Measurements from ENCODE around the gene MBD3L3. TPM values are rescaled to one million over a fixed set of nuclear protein-coding genes. Genes with fewer than 3 reads are reported as not detected.
"Not testable (repeated sequence)": the region's sequence is repeated elsewhere in the genome, so short reads cannot be mapped to it uniquely, and the experiment has no call there.

MBD3L3 gene
- total RNA-seq, result not detected in 2 replicates
- long read RNA-seq, result 0 reads

DNA sequence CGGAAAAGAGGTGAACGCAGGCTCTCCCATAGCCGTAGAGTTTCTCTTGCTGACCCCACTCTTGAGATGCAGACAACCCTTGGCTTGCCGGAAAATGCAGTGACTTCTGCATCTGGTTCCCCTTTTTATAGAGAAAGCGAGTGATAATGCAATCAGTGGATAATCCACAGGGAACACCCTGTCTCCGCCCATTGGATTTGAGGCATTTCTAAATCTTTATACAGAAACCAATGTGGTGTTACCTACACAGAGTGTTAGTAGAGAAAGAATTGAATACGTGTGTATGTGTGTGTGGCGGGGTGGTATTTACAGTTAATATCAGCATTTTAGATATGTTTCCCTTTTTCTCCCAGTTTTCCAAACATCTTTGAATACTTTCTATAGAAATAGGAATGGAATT is at the start of gene MBD3L3:
Gene MBD3L3 (minus strand): TSS at position 101 of the 400 bp plus-strand sequence. CDS start 71 bp downstream, at position 30.
- H3K27ac Mint-ChIP-seq (ENCODE audit: unreplicated experiment); H3K9me3 Mint-ChIP-seq; H3K4me1 Mint-ChIP-seq; H3K4me3 Mint-ChIP-seq; H3K27me3 Mint-ChIP-seq (ENCODE audit: low read depth); DNase-seq (ENCODE audit: low read depth, low spot score); H3K36me3 Mint-ChIP-seq (ENCODE audit: low read depth): not testable (repeated sequence)

- no peaks in the 10 kb centered on the region for H3K36me3 Mint-ChIP-seq (ENCODE audit: low read depth)
- no peaks in the 10 kb centered on the region for H3K9me3 Mint-ChIP-seq
- peaks cover 4% of the 10 kb centered on the region for H3K27me3 Mint-ChIP-seq (ENCODE audit: low read depth)
- no peak overlapping the region for H3K27ac Mint-ChIP-seq (ENCODE audit: unreplicated experiment)
- H3K4me3 Mint-ChIP-seq, result no peak overlapping the region
- no peak for DNase-seq (ENCODE audit: low read depth, low spot score)
- TF ChIP-seq, protein P1, sequence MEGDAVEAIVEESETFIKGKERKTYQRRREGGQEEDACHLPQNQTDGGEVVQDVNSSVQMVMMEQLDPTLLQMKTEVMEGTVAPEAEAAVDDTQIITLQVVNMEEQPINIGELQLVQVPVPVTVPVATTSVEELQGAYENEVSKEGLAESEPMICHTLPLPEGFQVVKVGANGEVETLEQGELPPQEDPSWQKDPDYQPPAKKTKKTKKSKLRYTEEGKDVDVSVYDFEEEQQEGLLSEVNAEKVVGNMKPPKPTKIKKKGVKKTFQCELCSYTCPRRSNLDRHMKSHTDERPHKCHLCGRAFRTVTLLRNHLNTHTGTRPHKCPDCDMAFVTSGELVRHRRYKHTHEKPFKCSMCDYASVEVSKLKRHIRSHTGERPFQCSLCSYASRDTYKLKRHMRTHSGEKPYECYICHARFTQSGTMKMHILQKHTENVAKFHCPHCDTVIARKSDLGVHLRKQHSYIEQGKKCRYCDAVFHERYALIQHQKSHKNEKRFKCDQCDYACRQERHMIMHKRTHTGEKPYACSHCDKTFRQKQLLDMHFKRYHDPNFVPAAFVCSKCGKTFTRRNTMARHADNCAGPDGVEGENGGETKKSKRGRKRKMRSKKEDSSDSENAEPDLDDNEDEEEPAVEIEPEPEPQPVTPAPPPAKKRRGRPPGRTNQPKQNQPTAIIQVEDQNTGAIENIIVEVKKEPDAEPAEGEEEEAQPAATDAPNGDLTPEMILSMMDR (conservative IDR thresholded peaks at IDR 0.05), result no peak
- peaks cover 5% of the 10 kb centered on the region for H3K4me1 Mint-ChIP-seq
These were observed 48.5 kb upstream of the MBD3L3 start for GRCh38 chr19:7106711-7107657.

GRCh38 chr19:7104747-7105447 is 46.4 kb upstream of the MBD3L3 start:
- DNase-seq (ENCODE audit: low read depth, low spot score), result no peak
- Mint-ChIP-seq H3K27ac (ENCODE audit: unreplicated experiment) (no peak overlapping the region), H3K36me3 (ENCODE audit: low read depth) (no peaks in the 10 kb centered on the region), H3K4me3 (no peak overlapping the region), H3K27me3 (ENCODE audit: low read depth) (peaks cover 4% of the 10 kb centered on the region), H3K9me3 (no peaks in the 10 kb centered on the region), H3K4me1 (peaks cover 5% of the 10 kb centered on the region)
- TF ChIP-seq, protein P1 (conservative IDR thresholded peaks at IDR 0.05), result no peak

GRCh38 chr19:7101498-7102253 is 43.2 kb upstream of the MBD3L3 start:
- peaks cover 4% of the 10 kb centered on the region for H3K27me3 Mint-ChIP-seq (ENCODE audit: low read depth)
- no peak overlapping the region for H3K27ac Mint-ChIP-seq (ENCODE audit: unreplicated experiment)
- peaks cover 23% of the 10 kb centered on the region for H3K4me1 Mint-ChIP-seq
- H3K36me3 Mint-ChIP-seq (ENCODE audit: low read depth), result peaks cover 10% of the 10 kb centered on the region
- peaks cover 10% of the 10 kb centered on the region for H3K9me3 Mint-ChIP-seq
- H3K4me3 Mint-ChIP-seq, result peak overlapping the region; percentile 82
- no peak for DNase-seq (ENCODE audit: low read depth, low spot score)
- TF ChIP-seq, protein P1 (conservative IDR thresholded peaks at IDR 0.05), result no peak

- peaks cover 22% of the 10 kb centered on the region for H3K9me3 Mint-ChIP-seq
- peak; percentile 87 for DNase-seq (ENCODE audit: low read depth, low spot score)
- peaks cover 4% of the 10 kb centered on the region for H3K27me3 Mint-ChIP-seq (ENCODE audit: low read depth)
- peaks cover 24% of the 10 kb centered on the region for H3K36me3 Mint-ChIP-seq (ENCODE audit: low read depth)
- H3K4me1 Mint-ChIP-seq, result peaks cover 23% of the 10 kb centered on the region
- peak overlapping the region; percentile 92 for H3K4me3 Mint-ChIP-seq
- TF ChIP-seq, protein P1 (conservative IDR thresholded peaks at IDR 0.05), result no peak
- H3K27ac Mint-ChIP-seq (ENCODE audit: unreplicated experiment), result peak overlapping the region; percentile 98
These were observed 41.1 kb upstream of the MBD3L3 start for GRCh38 chr19:7099597-7099921.
